Transverse colon (tissue), 4 donors: ENCODE measurements around the gene RNASEL.

Experiments used
- POLR2A ChIP-seq: fragments of 450-650 bp; IDR thresholded peaks from one replicate; pipeline ENCODE4 v1.6.1; 2016; ENCODE audit warnings: antibody characterized with exemption, mild to moderate bottlenecking, moderate library complexity
- POLR2AphosphoS5 ChIP-seq, 3 donors: sonication (generic); formaldehyde crosslinking; IDR thresholded peaks; one replicate each; pipeline ENCODE4 v1.6.1; 2016; ENCODE audit warnings: antibody characterized with exemption in 3 of 3
- TF ChIP-seq, protein P1 (sequence below), 5 experiments: fragments of 200-600 bp in 3 of 5; fragments of 450-650 bp in 2 of 5; sonication (generic) in 3 of 5; IDR thresholded peaks; 1 replicate in 2 of 5; 2 replicates in 3 of 5; pipeline ENCODE4 v1.5.1; 2016 to 2017; ENCODE audit warnings: antibody characterized with exemption in 5 of 5, inconsistent platforms in 3 of 5, mild to moderate bottlenecking in 2 of 5, moderate library complexity in 1 of 5

GRCh38 chr1:182633657-182634281 lies 44.7 kb upstream of the RNASEL start:
- TF ChIP-seq, protein P1, sequence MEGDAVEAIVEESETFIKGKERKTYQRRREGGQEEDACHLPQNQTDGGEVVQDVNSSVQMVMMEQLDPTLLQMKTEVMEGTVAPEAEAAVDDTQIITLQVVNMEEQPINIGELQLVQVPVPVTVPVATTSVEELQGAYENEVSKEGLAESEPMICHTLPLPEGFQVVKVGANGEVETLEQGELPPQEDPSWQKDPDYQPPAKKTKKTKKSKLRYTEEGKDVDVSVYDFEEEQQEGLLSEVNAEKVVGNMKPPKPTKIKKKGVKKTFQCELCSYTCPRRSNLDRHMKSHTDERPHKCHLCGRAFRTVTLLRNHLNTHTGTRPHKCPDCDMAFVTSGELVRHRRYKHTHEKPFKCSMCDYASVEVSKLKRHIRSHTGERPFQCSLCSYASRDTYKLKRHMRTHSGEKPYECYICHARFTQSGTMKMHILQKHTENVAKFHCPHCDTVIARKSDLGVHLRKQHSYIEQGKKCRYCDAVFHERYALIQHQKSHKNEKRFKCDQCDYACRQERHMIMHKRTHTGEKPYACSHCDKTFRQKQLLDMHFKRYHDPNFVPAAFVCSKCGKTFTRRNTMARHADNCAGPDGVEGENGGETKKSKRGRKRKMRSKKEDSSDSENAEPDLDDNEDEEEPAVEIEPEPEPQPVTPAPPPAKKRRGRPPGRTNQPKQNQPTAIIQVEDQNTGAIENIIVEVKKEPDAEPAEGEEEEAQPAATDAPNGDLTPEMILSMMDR (IDR thresholded peaks at IDR 0.05) = no peak
- TF ChIP-seq POLR2A (no peak), POLR2AphosphoS5 (IDR thresholded peaks at IDR 0.05) (no peak)
